B cell (primary cell): ENCODE results near the gene NDUFS3.

Experiments used
- EZH2 ChIP-seq: IDR thresholded peaks from 2 replicates; pipeline ENCODE4 v1.6.1; 2012; ENCODE audit warnings: borderline replicate concordance, low read depth, mild to moderate bottlenecking, moderate library complexity, low read length; ENCODE audit not compliant: insufficient read depth, poor library complexity, severe bottlenecking
- TF ChIP-seq, protein P1 (sequence below): fragments of 200-600 bp; IDR thresholded peaks from one replicate; pipeline ENCODE4 v1.8.0; 2022; ENCODE audit warnings: antibody characterized with exemption, mild to moderate bottlenecking

DNA sequence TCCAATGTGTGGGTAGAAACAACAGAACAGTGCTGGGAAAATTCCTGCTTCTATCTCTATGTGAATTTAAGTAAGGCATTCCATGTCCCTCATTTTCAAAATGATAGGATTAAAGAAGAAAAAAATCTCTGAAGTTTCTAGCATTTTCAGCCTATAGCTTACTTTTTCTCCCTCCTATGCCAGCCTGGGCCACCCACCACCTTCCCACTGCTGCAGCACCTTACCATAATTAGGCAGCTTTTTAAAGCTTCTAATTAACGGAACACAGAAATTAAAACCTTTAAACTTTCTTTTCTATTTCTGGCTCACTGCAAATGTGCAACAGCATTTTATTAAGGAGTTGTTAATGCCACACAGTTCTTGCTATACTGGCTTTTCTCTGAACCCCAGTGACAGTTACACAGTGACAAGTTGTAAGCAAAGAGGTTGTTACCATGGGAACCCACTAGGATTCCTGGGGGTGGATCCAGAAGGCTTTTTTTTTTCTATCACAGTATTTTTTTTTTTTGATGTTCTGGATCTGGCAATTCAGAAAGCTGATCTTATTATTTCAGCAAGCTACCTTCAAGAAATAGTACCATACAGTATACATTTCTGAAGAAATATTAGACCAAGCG, 46.2 kb upstream of the NDUFS3 start:
- TF ChIP-seq, protein P1, sequence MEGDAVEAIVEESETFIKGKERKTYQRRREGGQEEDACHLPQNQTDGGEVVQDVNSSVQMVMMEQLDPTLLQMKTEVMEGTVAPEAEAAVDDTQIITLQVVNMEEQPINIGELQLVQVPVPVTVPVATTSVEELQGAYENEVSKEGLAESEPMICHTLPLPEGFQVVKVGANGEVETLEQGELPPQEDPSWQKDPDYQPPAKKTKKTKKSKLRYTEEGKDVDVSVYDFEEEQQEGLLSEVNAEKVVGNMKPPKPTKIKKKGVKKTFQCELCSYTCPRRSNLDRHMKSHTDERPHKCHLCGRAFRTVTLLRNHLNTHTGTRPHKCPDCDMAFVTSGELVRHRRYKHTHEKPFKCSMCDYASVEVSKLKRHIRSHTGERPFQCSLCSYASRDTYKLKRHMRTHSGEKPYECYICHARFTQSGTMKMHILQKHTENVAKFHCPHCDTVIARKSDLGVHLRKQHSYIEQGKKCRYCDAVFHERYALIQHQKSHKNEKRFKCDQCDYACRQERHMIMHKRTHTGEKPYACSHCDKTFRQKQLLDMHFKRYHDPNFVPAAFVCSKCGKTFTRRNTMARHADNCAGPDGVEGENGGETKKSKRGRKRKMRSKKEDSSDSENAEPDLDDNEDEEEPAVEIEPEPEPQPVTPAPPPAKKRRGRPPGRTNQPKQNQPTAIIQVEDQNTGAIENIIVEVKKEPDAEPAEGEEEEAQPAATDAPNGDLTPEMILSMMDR, result no peak
- TF ChIP-seq EZH2, result no peak
